Measurements from ENCODE around the gene ZDHHC14.

DNA sequence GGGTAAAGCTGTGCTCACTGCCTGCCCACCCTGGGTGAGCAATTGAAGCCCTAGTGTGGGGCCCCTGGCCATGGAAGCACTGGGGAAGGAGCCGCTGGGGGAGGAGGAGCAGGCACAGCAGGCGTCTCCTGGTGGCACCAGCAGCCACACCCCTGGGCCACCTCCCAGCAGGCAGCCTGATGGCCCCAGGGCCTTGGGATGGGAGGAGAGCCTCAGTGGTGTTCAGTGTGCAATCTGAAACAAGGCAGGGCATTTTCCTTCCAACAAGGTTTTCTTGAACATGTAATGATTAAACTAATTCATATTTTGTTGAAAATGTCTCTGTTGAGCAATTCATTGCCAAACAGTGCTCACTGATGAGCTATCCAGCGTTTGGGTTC lies 151.0 kb downstream of the ZDHHC14 start:
- TF ChIP-seq, protein P1, sequence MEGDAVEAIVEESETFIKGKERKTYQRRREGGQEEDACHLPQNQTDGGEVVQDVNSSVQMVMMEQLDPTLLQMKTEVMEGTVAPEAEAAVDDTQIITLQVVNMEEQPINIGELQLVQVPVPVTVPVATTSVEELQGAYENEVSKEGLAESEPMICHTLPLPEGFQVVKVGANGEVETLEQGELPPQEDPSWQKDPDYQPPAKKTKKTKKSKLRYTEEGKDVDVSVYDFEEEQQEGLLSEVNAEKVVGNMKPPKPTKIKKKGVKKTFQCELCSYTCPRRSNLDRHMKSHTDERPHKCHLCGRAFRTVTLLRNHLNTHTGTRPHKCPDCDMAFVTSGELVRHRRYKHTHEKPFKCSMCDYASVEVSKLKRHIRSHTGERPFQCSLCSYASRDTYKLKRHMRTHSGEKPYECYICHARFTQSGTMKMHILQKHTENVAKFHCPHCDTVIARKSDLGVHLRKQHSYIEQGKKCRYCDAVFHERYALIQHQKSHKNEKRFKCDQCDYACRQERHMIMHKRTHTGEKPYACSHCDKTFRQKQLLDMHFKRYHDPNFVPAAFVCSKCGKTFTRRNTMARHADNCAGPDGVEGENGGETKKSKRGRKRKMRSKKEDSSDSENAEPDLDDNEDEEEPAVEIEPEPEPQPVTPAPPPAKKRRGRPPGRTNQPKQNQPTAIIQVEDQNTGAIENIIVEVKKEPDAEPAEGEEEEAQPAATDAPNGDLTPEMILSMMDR (IDR thresholded peaks at IDR 0.05): no peak
- TF ChIP-seq ZFX (IDR thresholded peaks at IDR 0.05; ENCODE audit: borderline replicate concordance): no peak

Data from 22Rv1 (cell line).